GM20000 (cell line): Measurements from ENCODE around the gene EFCAB10.
"Not testable (repeated sequence)": the region's sequence is repeated elsewhere in the genome, so short reads cannot be mapped to it uniquely, and the experiment has no call there.

Experiments used
- DNase-seq: peaks from one replicate; pipeline ENCODE4 v3.0.0; 2012; ENCODE audit warnings: low spot score
- TF ChIP-seq, protein P1 (sequence below): IDR thresholded peaks from 2 replicates; pipeline ENCODE4 v1.5.1; 2012; ENCODE audit warnings: mild to moderate bottlenecking, control low read depth; ENCODE audit errors: extremely low read depth, missing control alignments

The EFCAB10 gene

DNA sequence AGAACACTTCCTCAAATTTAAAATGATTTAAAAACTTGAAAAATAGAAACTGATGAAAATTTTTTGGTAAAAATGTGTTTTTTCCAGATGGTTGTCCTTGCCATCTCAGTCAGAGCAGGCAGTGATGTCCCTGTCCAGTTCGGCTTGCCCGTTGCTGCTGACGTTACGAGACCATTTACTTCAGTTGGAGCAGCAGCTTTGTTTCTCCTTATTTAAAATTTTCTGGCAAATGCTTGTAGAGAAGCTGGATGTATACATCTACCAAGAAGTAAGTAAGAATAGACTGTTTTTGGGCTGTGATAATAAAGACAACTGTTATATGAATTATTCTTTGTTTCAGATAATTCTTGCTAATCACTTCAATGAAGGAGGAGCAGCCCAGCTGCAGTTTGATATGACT, 16.1 kb downstream of the EFCAB10 start:
- TF ChIP-seq, protein P1, sequence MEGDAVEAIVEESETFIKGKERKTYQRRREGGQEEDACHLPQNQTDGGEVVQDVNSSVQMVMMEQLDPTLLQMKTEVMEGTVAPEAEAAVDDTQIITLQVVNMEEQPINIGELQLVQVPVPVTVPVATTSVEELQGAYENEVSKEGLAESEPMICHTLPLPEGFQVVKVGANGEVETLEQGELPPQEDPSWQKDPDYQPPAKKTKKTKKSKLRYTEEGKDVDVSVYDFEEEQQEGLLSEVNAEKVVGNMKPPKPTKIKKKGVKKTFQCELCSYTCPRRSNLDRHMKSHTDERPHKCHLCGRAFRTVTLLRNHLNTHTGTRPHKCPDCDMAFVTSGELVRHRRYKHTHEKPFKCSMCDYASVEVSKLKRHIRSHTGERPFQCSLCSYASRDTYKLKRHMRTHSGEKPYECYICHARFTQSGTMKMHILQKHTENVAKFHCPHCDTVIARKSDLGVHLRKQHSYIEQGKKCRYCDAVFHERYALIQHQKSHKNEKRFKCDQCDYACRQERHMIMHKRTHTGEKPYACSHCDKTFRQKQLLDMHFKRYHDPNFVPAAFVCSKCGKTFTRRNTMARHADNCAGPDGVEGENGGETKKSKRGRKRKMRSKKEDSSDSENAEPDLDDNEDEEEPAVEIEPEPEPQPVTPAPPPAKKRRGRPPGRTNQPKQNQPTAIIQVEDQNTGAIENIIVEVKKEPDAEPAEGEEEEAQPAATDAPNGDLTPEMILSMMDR = no peak
- DNase-seq = no peak

- DNase-seq = no peak
- TF ChIP-seq, protein P1 = no peak
These were observed 21.4 kb downstream of the EFCAB10 start for GRCh38 chr7:105559926-105560325.

DNA sequence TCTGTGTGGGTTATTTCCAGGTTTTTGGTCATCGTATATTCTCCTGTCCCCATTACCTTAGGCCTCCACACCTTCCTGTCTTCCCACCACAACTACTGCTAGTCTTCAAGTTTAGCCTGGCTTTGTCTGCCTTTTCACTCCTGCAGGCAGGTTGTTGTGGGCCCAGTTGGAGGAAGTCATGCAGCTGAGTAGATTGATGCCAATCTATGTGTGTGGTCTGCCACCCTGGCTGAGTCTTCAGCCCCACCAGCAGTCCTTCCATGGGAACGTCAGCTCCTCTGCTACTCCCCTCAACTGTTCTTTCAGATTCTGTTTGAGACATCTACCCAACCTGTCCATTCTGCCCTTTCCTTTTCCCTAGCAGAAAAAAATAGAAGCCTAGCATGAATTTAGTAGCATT, 43.0 kb downstream of the EFCAB10 start:
- TF ChIP-seq, protein P1 = no peak
- DNase-seq = no peak

GRCh38 chr7:105532709-105533460, 48.4 kb downstream of the EFCAB10 start:
- TF ChIP-seq, protein P1 = no peak

GRCh38 chr7:105531792-105532671, 49.3 kb downstream of the EFCAB10 start, which contains the start of gene RINT1:
Gene RINT1, plus strand, starts transcription at chr7:105532201. Its CDS starts 115 bp downstream, at chr7:105532316.
- TF ChIP-seq, protein P1 = peak; percentile 96
- peak; percentile 87 for DNase-seq

More at GRCh38 chr7:105532709-105533460, 48.4 kb downstream of the EFCAB10 start:
- DNase-seq = no peak

DNA sequence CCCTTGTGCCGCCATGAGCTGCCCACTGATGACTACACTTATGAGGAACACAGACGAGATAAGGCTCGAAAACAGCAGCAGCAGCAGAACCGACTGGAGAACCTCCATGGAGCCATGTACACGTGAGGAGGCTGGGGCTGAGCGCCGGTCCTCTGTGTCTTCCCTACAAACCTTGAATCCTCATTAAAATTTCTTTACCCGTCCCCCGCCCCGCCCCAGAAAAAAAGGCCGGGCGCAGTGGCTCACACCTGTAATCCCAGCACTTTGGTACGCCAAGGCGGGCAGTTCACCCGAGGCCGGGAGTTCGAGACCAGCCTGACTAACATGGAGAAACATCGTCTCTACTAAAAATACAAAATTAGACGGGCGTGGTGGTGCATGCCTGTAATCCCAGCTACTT, 50.7 kb downstream of the EFCAB10 start:
- no peak for DNase-seq
- TF ChIP-seq, protein P1 = no peak

DNA sequence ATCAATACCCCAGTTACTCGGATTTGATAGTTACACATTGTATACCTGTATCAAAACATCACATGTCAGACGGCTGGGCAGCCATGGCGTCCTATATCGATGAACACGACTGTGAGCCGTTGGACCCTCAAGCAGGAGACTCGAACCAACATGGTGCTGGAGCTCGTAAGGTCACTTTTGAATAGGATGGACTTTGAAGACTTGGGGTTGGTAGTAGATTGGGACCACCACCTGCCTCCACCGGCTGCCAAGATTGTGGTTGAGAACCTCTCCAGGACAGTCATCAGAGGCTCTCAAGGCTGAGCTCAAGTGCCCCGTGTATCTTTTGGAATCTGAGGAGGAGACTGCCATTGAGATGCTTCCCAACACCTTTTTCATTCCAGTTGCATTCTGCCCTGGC, 51.2 kb downstream of the EFCAB10 start:
- TF ChIP-seq, protein P1 = no peak
- DNase-seq = no peak

GRCh38 chr7:105527737-105528136, 53.6 kb downstream of the EFCAB10 start:
- not testable (repeated sequence) for DNase-seq
